ENCODE results near the gene TBC1D19. TPM values are rescaled to one million over a fixed set of nuclear protein-coding genes. Genes with fewer than 3 reads are reported as not detected.
A peak's percentile ranks its signal among the peaks of the same experiment; 100 is the strongest.

TBC1D19 gene
- total and polyA plus RNA-seq, 9 of the 15 experiments (the other 6 are each of a cell fraction or from before 2014, with no cell fraction given), result 0.73 to 5.6 (median 3.7) TPM

DNA sequence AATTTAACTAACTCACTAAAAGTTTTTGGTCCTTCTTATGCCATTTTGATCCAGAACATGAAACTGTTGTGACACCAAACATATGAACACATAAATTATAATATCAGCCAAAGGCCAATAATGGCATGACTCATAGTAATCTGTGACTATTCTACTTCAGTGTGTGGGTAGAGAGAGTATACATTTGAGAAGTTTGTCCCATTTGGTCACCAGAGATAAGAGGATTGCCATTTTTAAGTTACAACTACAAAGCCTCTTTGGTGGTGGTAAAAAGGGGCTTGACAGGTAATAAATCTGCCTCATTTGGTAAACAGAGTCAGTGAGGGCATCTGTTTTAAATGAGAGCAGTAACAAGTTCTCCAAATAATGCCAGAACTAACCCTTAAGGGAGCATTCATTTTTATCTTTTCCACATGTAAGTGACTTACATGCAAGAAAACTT, 117.9 kb downstream of the TBC1D19 start (continued):
- peak; percentile 56; the same call in 1 of the 2 replicates for TF ChIP-seq ZBTB34 (CRISPR knock-in tag; IDR thresholded peaks at IDR 0.05)
- peak; percentile 94 to 95 for TF ChIP-seq KDM1A (IDR thresholded peaks at IDR 0.05)
- TF ChIP-seq KDM2B (CRISPR knock-in tag; IDR thresholded peaks at IDR 0.05), result no peak
- TF ChIP-seq ZNF695 (CRISPR knock-in tag; IDR thresholded peaks at IDR 0.05), result no peak
- peak; percentile 74 for TF ChIP-seq NFIC (IDR thresholded peaks at IDR 0.05)
- no peak for TF ChIP-seq ZNF274 (IDR thresholded peaks at IDR 0.05; ENCODE audit: borderline replicate concordance, low read depth, low read length)
- peak in 1 of 2 experiments; percentile 20; a peak in 2 of 4 replicates for TF ChIP-seq RAD21 (CRISPR knock-in tag; conservative IDR thresholded peaks at IDR 0.05 in 1 of 2, IDR thresholded peaks at IDR 0.05 in 1 of 2)
- TF ChIP-seq, protein P1, sequence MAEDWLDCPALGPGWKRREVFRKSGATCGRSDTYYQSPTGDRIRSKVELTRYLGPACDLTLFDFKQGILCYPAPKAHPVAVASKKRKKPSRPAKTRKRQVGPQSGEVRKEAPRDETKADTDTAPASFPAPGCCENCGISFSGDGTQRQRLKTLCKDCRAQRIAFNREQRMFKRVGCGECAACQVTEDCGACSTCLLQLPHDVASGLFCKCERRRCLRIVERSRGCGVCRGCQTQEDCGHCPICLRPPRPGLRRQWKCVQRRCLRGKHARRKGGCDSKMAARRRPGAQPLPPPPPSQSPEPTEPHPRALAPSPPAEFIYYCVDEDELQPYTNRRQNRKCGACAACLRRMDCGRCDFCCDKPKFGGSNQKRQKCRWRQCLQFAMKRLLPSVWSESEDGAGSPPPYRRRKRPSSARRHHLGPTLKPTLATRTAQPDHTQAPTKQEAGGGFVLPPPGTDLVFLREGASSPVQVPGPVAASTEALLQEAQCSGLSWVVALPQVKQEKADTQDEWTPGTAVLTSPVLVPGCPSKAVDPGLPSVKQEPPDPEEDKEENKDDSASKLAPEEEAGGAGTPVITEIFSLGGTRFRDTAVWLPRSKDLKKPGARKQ (CRISPR knock-in tag; IDR thresholded peaks at IDR 0.05), result no peak
- peak; percentile 47; the same call in 1 of the 2 replicates for TF ChIP-seq ATF4 (CRISPR knock-in tag; IDR thresholded peaks at IDR 0.05)
- no peak for TF ChIP-seq HIVEP1 (CRISPR knock-in tag; IDR thresholded peaks at IDR 0.05)
- TF ChIP-seq U2AF2 (optimal IDR thresholded peaks at IDR 0.05; ENCODE audit: low read depth, low read length), result no peak
